Glutamatergic neuron (in vitro differentiated cells): ENCODE data around the gene RNU6-1. TPM values are rescaled to one million over a fixed set of nuclear protein-coding genes. Genes with fewer than 3 reads are reported as not detected.
A peak's percentile ranks its signal among the peaks of the same experiment; 100 is the strongest.

Experiments used
- DNase-seq: peaks from one replicate; pipeline ENCODE4 v3.0.0; 2022
- H3K27ac Mint-ChIP-seq: one replicate; pipeline ENCODE4 v1.8.0; 2020; ENCODE audit warnings: mild to moderate bottlenecking, mixed read lengths, inconsistent platforms; ENCODE audit not compliant: unreplicated experiment
- H3K27me3 Mint-ChIP-seq: one replicate; pipeline ENCODE4 v1.8.0; 2020; ENCODE audit warnings: mild to moderate bottlenecking, moderate library complexity, mixed read lengths, inconsistent platforms; ENCODE audit not compliant: unreplicated experiment
- H3K36me3 Mint-ChIP-seq: one replicate; pipeline ENCODE4 v1.8.0; 2020; ENCODE audit warnings: mild to moderate bottlenecking, mixed read lengths, inconsistent platforms; ENCODE audit not compliant: unreplicated experiment
- H3K4me1 Mint-ChIP-seq: one replicate; pipeline ENCODE4 v1.8.0; 2020; ENCODE audit warnings: mild to moderate bottlenecking, low read depth, mixed read lengths, inconsistent platforms; ENCODE audit not compliant: unreplicated experiment
- H3K4me3 Mint-ChIP-seq: one replicate; pipeline ENCODE4 v1.8.0; 2020; ENCODE audit warnings: mild to moderate bottlenecking, mixed read lengths, inconsistent platforms; ENCODE audit not compliant: unreplicated experiment
- H3K9me3 Mint-ChIP-seq: one replicate; pipeline ENCODE4 v1.8.0; 2020; ENCODE audit warnings: mild to moderate bottlenecking, moderate library complexity, mixed read lengths, inconsistent platforms; ENCODE audit not compliant: unreplicated experiment
- CTCF ChIP-seq: fragments of 200-600 bp; sonication (generic); IDR thresholded peaks from one replicate; pipeline ENCODE4 v1.5.0; 2021; ENCODE audit not compliant: partially characterized antibody, unreplicated experiment
- total RNA-seq: library from RNA; stranded (reverse); fragmentation: NEBNext Ultra II Directional; extraction: Animal tissue kit (Norgen Biotek cat#: 25700); gene quantifications from one replicate; pipeline ENCODE4 v1.2.1, GENCODE V29; 2021; ENCODE audit not compliant: unreplicated experiment

RNU6-1 gene
- total RNA-seq, 1 donor from 2014 or later: not detected

GRCh38 chr15:67838789-67839332 is 984 bp downstream of the RNU6-1 start:
- peaks cover 14% of the 10 kb centered on the region for H3K9me3 Mint-ChIP-seq
- H3K27me3 Mint-ChIP-seq: peaks cover 15% of the 10 kb centered on the region
- H3K36me3 Mint-ChIP-seq: no peaks in the 10 kb centered on the region
- no peak for TF ChIP-seq CTCF
- H3K27ac Mint-ChIP-seq: no peak overlapping the region
- peak overlapping the region; percentile 54 for H3K4me3 Mint-ChIP-seq
- DNase-seq: peak; percentile 73
- H3K4me1 Mint-ChIP-seq: peaks cover 26% of the 10 kb centered on the region

DNA sequence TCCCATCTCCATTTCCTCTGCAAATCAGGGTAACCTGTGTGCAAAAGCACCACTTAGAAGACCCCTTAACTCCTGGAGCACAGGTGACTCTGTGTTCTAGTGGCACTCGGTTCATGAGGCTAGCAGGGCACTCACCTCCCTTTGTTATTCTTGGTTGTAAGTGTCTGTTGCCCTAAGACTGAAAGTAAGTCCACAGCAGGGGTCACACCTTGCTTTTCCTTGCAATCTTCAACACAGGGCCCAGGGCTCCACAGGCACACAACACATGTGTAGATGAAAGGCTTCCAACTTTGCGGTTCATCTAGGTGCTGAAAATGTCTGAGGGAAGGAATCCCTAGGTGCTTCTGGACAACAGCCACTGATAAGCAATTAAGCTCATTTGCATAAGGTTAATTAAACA is 2.9 kb downstream of the RNU6-1 start:
- Mint-ChIP-seq H3K9me3 (peaks cover 13% of the 10 kb centered on the region), H3K36me3 (no peaks in the 10 kb centered on the region), H3K4me1 (peaks cover 19% of the 10 kb centered on the region), H3K27ac (no peak overlapping the region), H3K4me3 (no peak overlapping the region), H3K27me3 (peaks cover 9% of the 10 kb centered on the region)
- no peak for DNase-seq
- TF ChIP-seq CTCF: no peak

DNA sequence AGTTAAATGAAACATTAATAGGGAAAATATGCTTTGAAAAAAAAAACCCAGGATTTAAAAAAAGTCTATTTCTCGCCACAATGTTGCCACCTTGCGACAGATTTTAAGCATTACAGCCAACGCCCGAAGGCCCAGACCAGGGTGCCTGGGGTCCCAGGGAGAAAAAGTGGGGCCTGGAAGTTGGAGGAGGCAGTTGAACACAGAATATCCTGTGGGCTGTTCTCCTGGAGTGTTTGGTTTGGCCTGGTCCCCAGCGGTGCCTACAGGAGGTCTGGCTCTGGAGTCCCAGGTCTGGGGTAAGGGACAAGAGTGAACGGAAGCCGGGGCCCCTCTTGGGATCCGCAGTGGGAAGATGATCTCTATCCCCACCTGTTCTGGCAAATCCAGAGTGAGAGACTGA is 3.4 kb downstream of the RNU6-1 start:
- Mint-ChIP-seq H3K9me3 (peaks cover 13% of the 10 kb centered on the region), H3K4me3 (peak overlapping the region; percentile 70), H3K27ac (no peak overlapping the region), H3K36me3 (no peaks in the 10 kb centered on the region), H3K4me1 (peaks cover 18% of the 10 kb centered on the region), H3K27me3 (peaks cover 9% of the 10 kb centered on the region)
- peak; percentile 94 for TF ChIP-seq CTCF
- DNase-seq: peak; percentile 66

DNA sequence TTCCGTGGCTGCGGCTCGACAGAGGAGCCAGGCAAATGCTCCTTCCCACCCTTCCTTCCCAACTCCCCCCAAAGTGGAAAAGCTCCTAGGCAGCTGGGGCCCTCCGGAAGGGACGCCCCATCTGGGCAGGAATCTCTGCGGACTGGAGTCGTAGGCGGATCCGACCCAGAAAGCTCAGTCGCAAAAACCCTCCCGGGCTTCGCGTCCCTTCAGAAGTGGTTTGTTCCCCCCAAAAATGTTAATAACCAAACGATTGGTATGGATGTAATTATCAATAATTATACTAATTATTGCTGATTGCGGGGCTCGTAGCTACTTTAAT is 3.8 kb downstream of the RNU6-1 start:
- DNase-seq: no peak
- peak overlapping the region; percentile 70 for H3K4me3 Mint-ChIP-seq
- H3K9me3 Mint-ChIP-seq: peaks cover 11% of the 10 kb centered on the region
- H3K27me3 Mint-ChIP-seq: peaks cover 9% of the 10 kb centered on the region
- peaks cover under 1% of the 10 kb centered on the region for H3K36me3 Mint-ChIP-seq
- H3K4me1 Mint-ChIP-seq: peaks cover 16% of the 10 kb centered on the region
- no peak overlapping the region for H3K27ac Mint-ChIP-seq
- no peak for TF ChIP-seq CTCF

DNA sequence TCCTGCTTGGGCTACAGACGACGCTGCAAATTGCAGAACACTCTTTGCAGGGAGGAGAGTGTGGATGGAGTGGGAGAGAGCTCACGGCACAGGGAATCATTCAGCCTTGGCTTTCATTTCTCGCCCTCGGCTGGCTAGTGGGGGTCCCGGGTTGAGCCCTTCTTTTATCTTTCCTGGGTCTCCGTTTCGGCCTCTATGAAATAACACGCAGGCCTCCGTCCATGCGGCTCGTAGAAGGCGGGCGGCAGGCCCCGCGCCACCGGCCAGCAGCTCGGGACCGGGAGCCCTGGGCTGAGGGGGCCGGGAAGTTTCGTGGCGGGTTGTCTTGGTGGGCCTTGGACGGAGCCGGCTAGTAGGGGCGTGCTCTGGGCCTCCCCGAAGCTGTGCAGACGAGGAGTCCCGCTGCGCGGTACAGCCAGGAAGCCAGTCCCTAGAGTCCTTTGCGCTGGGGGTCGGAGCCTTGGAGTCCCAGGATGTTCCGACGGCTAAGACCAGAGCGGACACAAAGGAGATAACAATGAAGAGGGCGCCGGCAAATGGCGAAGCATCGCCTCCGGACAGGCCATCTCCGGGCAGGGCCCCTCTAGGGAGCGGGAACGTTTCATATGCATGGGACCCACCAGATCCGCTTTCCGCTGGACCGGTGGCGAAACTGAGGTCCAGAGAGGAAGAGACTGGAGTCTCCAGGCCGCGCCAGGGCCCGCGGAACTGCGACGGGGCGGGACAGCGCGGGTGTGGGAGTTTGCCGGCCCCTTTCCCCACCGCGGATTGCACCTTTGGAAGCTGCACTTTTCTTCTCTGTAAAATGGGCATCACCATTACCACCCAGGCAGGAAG is 4.3 kb downstream of the RNU6-1 start:
- no peak for DNase-seq
- peaks cover 6% of the 10 kb centered on the region for H3K36me3 Mint-ChIP-seq
- peaks cover 12% of the 10 kb centered on the region for H3K27me3 Mint-ChIP-seq
- H3K4me1 Mint-ChIP-seq: peaks cover 14% of the 10 kb centered on the region
- peak overlapping the region; percentile 79 for H3K4me3 Mint-ChIP-seq
- peaks cover 10% of the 10 kb centered on the region for H3K9me3 Mint-ChIP-seq
- TF ChIP-seq CTCF: no peak
- no peak overlapping the region for H3K27ac Mint-ChIP-seq
